GM13977 (cell line): ENCODE data around the gene SLIT1.

Experiments used
- DNase-seq: peaks from one replicate; pipeline ENCODE4 v3.0.0; 2012; ENCODE audit warnings: low spot score
- in situ Hi-C: fragments of 300-500 bp; cut with MboI; formaldehyde crosslinking; loops from one replicate; pipeline ENCODE4 v1.12.0; 2022; ENCODE audit warnings: low sequenced_read_pairs, low pct_unique_long_range_greater_than_20kb, mixed read lengths, inconsistent platforms; ENCODE audit not compliant: unreplicated experiment
- TF ChIP-seq, protein P1 (sequence below): IDR thresholded peaks from 2 replicates; pipeline ENCODE4 v1.5.1; 2012; ENCODE audit warnings: mild to moderate bottlenecking, control low read depth; ENCODE audit not compliant: insufficient read depth; ENCODE audit errors: extremely low read depth, missing control alignments

SLIT1 gene

DNA sequence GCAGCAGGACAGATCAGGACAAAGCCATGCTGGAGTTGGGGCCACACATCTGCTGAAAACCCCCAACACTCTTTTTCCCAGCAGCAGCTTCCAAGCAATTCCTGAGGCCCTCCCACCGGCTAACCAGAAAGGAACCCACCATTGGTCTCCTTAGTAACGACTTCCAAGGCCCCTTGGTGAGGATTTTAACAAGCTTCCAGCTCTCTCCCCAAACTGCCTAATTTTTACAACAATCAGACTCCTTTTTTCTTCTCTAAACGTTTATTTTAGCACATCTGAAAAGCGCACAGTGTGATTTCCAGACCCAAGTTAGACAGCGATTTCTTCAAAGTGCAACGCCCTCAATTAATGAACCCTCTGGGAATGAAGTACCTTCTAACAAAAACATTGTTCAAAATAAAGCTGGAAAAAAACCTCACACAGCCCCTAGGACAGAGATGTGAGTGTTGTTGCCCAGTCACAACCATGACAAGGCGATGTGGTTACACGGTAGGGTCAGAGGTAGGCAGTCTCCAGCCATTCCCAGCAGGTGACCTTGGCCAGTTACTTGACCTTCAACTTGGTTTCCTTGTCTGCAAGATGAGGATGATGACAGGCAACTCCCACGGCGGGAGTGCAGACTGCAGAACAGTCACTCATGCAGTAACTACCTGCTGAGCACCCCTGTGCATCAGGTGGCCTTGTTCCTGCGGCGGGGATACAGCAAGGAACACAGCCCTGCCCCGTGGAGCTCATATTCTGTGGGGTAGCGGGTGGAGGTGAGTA, 82.3 kb downstream of the SLIT1 start:
- no peak for DNase-seq
- TF ChIP-seq, protein P1, sequence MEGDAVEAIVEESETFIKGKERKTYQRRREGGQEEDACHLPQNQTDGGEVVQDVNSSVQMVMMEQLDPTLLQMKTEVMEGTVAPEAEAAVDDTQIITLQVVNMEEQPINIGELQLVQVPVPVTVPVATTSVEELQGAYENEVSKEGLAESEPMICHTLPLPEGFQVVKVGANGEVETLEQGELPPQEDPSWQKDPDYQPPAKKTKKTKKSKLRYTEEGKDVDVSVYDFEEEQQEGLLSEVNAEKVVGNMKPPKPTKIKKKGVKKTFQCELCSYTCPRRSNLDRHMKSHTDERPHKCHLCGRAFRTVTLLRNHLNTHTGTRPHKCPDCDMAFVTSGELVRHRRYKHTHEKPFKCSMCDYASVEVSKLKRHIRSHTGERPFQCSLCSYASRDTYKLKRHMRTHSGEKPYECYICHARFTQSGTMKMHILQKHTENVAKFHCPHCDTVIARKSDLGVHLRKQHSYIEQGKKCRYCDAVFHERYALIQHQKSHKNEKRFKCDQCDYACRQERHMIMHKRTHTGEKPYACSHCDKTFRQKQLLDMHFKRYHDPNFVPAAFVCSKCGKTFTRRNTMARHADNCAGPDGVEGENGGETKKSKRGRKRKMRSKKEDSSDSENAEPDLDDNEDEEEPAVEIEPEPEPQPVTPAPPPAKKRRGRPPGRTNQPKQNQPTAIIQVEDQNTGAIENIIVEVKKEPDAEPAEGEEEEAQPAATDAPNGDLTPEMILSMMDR: no peak
- in situ Hi-C loops: no loop called here

DNA sequence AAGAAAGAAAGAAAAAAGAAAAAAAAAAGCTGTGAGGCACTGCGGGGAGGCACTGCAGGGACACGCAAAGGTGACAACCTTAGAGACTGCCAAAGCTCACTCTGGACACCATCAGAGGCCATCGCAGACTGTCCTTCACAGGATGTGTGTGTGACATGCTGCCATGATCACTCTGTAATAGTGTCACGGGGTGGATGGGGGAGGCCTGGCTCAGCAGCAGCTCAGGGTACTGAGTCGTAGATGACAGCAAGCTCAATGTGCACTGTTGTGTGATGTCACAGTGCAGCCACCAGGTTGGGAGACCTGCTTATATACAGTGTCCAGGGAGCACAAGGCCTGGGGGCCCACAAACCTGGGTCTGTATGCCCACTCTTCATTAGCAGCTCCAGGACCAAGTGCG, 83.3 kb downstream of the SLIT1 start:
- no peak for DNase-seq
- in situ Hi-C loops: no loop called here
- TF ChIP-seq, protein P1: no peak

DNA sequence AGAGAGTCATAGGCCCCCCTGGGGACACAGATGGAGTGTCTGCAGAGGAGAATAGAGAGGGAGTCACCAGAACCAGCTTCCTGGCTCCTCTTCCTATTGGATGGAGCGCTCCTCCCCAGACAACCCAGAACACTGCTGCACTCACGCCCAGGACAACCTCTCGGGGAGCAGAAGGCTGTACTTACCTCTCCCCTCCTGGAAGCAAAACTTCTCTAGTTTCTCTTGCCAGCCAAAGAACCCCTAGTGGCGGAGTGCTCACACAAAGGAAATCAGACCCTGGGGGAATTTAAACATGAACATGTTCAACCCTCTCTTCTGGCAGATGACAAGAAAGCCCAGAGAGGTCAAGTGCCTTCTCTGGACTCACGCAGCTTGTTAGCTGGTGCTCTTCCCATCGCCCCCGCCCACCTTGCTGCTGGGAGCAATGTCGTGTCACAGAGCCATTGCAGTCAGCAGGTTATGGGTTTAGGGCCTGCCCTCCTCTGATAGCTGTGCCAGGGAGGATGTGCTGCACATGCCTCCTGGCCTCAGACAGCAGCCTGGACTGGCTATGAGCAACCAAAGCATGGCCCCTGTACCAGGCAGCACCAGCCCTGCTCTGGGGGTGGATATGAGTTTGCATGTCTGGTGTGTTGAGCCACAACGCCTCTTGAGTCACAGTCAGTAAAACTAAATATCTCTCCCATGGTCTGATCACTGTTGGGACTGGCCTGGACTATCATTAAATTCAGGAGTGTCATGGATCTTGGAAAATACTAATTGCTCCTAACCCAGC, 84.4 kb downstream of the SLIT1 start:
- no peak for DNase-seq
- TF ChIP-seq, protein P1: no peak
- in situ Hi-C loops: no loop called here

DNA sequence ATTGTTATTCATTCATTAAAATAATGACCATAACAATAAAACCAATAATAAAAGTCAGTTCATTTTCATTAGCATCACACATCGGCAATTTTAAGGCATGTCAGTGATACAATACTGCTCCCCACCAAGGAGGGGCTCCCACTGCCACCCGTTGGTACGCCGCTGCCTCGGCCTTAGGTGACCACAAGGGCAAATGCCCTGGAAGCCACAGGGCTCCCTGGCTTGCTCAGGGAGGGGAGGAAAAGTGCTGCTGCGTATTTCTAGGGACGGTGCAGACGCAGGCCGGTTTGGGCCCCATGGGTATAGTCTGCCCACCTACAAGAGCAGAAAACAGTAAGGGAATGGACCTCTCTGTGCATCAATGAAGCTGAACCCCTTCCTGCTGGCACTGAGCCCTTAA, 85.1 kb downstream of the SLIT1 start:
- TF ChIP-seq, protein P1: no peak
- in situ Hi-C loops: no loop called here
- no peak for DNase-seq

DNA sequence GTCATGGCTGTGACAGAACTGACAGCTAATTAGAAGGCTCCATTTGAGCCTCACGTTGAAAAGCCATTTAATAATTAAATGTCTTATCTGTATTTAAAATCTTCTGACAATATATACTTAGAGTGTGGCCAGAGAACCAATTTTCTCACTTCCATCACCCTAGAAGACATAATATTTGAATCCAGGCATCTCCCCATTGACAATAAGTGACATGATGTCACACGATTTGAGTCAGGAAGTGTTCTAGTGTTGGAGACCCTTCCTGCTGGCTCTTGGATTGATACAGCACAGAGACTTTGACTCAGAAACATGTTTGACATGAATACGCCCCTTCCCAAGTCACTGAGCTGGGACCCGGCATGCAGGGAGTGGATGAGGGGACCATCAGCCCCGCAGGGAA, 85.9 kb downstream of the SLIT1 start:
- DNase-seq: no peak
- TF ChIP-seq, protein P1: no peak
- in situ Hi-C loops: no loop called here

DNA sequence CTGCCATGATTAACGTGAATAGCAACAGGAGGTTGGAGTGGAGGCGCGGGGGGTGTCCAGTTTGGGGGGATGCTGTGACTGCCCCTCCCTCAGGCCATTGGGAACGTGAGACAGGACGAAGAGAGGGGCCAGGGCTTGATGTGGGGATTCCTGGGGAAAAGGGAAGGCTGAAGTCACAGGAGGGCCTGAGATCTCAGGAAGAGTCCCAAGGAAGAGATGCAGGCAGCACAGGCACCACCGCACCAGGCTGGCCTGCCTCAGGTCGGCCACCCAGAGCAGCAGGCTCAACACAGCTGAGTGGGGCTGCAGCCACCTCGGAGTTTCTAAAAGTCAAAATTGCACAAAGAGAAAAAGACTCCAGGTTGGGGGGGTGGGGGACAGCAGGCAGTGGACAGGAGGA, 86.7 kb downstream of the SLIT1 start:
- DNase-seq: no peak
- in situ Hi-C loops: no loop called here
- TF ChIP-seq, protein P1: no peak
